ENCODE data around the gene APBB2. TPM values are rescaled to one million over a fixed set of nuclear protein-coding genes. Genes with fewer than 3 reads are reported as not detected.

Gene APBB2
- total and polyA plus RNA-seq, 11 donors, result 8.6 to 39.1 (median 26.7) TPM

GRCh38 chr4:41092128-41092527 is 122.2 kb downstream of the APBB2 start:
- DNase-seq (no peak), ATAC-seq (no peak)
- H3K9me3 ChIP-seq, result peaks cover 0 to 11% (median 0%) of the 10 kb centered on the region in 12 donors
- WGBS, 4 donors, result 82 to 93% (median 84%) methylated on average over 3 of the region's 3 CpGs
- no peak for TF ChIP-seq POLR2A (IDR thresholded peaks at IDR 0.05)
- no peak for TF ChIP-seq CTCF (IDR thresholded peaks at IDR 0.05)
- intact Hi-C loops (cut with DNase I), result loop anchor here in 1 of 10 donors (5.0 kb wide), 1 partner anchor 35 kb away; no protein-coding TSS in a partner anchor
- no peak overlapping the region for H3K27ac ChIP-seq
- H3K4me1 ChIP-seq, result peaks cover 0 to 28% (median 0%) of the 10 kb centered on the region in 12 donors
- no peak overlapping the region for H3K4me3 ChIP-seq
- no peaks in the 10 kb centered on the region for H3K27me3 ChIP-seq
- H3K36me3 ChIP-seq, result no peaks in the 10 kb centered on the region

GRCh38 chr4:41081847-41082246 is 132.5 kb downstream of the APBB2 start:
- Histone ChIP-seq H3K9me3 (peaks cover 0 to 20% (median 11%) of the 10 kb centered on the region in 12 donors), H3K36me3 (peaks cover 0 to 5% (median 0%) of the 10 kb centered on the region in 9 donors), H3K27ac (no peak overlapping the region), H3K4me1 (peaks cover 0 to 19% (median 0%) of the 10 kb centered on the region in 12 donors), H3K4me3 (no peak overlapping the region), H3K27me3 (no peaks in the 10 kb centered on the region)
- intact Hi-C loops (cut with DNase I), result no loop called here
- DNase-seq (no peak), ATAC-seq (no peak)
- no peak for TF ChIP-seq POLR2A (IDR thresholded peaks at IDR 0.05)
- WGBS, 4 donors, result 89 to 93% (median 92%) methylated on average over 5 of the region's 5 CpGs

- WGBS, 4 donors, result 53 to 63% (median 58%) methylated on average over 4 of the region's 4 CpGs
- Histone ChIP-seq H3K4me1 (peaks cover 0 to 28% (median 0%) of the 10 kb centered on the region in 12 donors), H3K9me3 (peaks cover 0 to 11% (median 3%) of the 10 kb centered on the region in 12 donors), H3K27ac (no peak overlapping the region), H3K36me3 (no peaks in the 10 kb centered on the region), H3K4me3 (no peak overlapping the region), H3K27me3 (no peaks in the 10 kb centered on the region)
- intact Hi-C loops (cut with DNase I), result no loop called here
- TF ChIP-seq CTCF (IDR thresholded peaks at IDR 0.05) (no peak), POLR2A (IDR thresholded peaks at IDR 0.05) (no peak)
- DNase-seq, result no peak
- ATAC-seq, result no peak
These were observed 133.4 kb downstream of the APBB2 start for GRCh38 chr4:41080976-41081375.

GRCh38 chr4:41079881-41080560 is 134.3 kb downstream of the APBB2 start:
- Histone ChIP-seq H3K4me3 (no peak overlapping the region), H3K27ac (no peak overlapping the region), H3K27me3 (no peaks in the 10 kb centered on the region), H3K4me1 (peaks cover 0 to 30% (median 0%) of the 10 kb centered on the region in 12 donors), H3K9me3 (peaks cover 0 to 3% (median 0%) of the 10 kb centered on the region in 12 donors), H3K36me3 (no peaks in the 10 kb centered on the region)
- intact Hi-C loops (cut with DNase I), result no loop called here
- no peak for ATAC-seq
- no peak for TF ChIP-seq POLR2A (IDR thresholded peaks at IDR 0.05)
- no peak for TF ChIP-seq CTCF (IDR thresholded peaks at IDR 0.05)
- WGBS, 4 donors, result 77 to 89% (median 81%) methylated on average over 6 of the region's 6 CpGs
- DNase-seq, result no peak

Measured in heart left ventricle (tissue), 16 donors.